IMR-90 (cell line): ENCODE measurements around the gene CADM4. TPM values are rescaled to one million over a fixed set of nuclear protein-coding genes. Genes with fewer than 3 reads are reported as not detected.

ENCODE experiments used
- ATAC-seq: fragments of 200-7000 bp; cut with Tn5 transposase; 2 replicates; pipeline ENCODE4 v1.9.1; 2020; ENCODE audit warnings: low read depth, mild to moderate bottlenecking, moderate library complexity
- BruUV-seq: library from RNA; stranded (reverse); fragments of 400-500 nt; replicated peaks from 2 replicates; lab custom pipeline; 2021; lab: Mats Ljungman, UMichigan
- CTCF ChIA-PET: fragments of 300-600 bp; formaldehyde crosslinking; extraction: SDS; loops from one replicate; lab custom pipeline; 2021; ENCODE audit warnings: antibody characterized with exemption; lab: Yijun Ruan, JAX
- POLR2A ChIA-PET: fragments of 300-600 bp; sonication (Branson Sonifier 250); formaldehyde crosslinking; loops from one replicate; lab custom pipeline; 2022; ENCODE audit warnings: antibody characterized with exemption; ENCODE audit not compliant: unreplicated experiment; lab: Charles Lee
- DNase-seq: peaks from one replicate; pipeline ENCODE4 v3.0.0; 2013
- H2AFZ ChIP-seq: replicated peaks from 2 replicates; pipeline ENCODE3; 2013; ENCODE audit warnings: low read length, mild to moderate bottlenecking; ENCODE audit not compliant: poor library complexity
- H2AK5ac ChIP-seq: 2 replicates; pipeline ENCODE4 v1.6.1; 2013; ENCODE audit warnings: low read depth, low read length, inconsistent platforms
- H2AK9ac ChIP-seq: replicated peaks from 2 replicates; pipeline ENCODE3; 2013; ENCODE audit warnings: mild to moderate bottlenecking, low read depth, low read length, moderate library complexity; ENCODE audit not compliant: poor library complexity
- H2BK120ac ChIP-seq: 2 replicates; pipeline ENCODE4 v1.6.1; 2013; ENCODE audit warnings: low read depth, low read length, inconsistent platforms
- H2BK15ac ChIP-seq: 3 replicates; pipeline ENCODE4 v1.6.1; 2013; ENCODE audit warnings: low read depth, low read length, inconsistent platforms
- H2BK20ac ChIP-seq: 2 replicates; pipeline ENCODE4 v1.6.1; 2013; ENCODE audit warnings: low read depth, mild to moderate bottlenecking, inconsistent platforms, low read length, moderate library complexity
- H2BK5ac ChIP-seq: 2 replicates; pipeline ENCODE4 v1.6.1; 2013; ENCODE audit warnings: mild to moderate bottlenecking, low read depth, low read length, inconsistent platforms; ENCODE audit not compliant: poor library complexity, severe bottlenecking
- H3K14ac ChIP-seq: replicated peaks from 2 replicates; pipeline ENCODE4 v1.6.1; 2013; ENCODE audit warnings: low read depth, low read length, inconsistent platforms
- H3K18ac ChIP-seq: 2 replicates; pipeline ENCODE4 v1.6.1; 2013; ENCODE audit warnings: low read depth, low read length, control low read depth
- H3K23ac ChIP-seq: 2 replicates; pipeline ENCODE4 v1.6.1; 2013; ENCODE audit warnings: low read depth, low read length, inconsistent platforms
- H3K27ac ChIP-seq: 2 replicates; pipeline ENCODE4 v1.5.1; 2013; ENCODE audit warnings: mild to moderate bottlenecking, control low read depth, low read length; ENCODE audit not compliant: insufficient read depth
- H3K27me3 ChIP-seq: 2 replicates; pipeline ENCODE4 v1.6.1; 2013; ENCODE audit warnings: low read length; ENCODE audit not compliant: control insufficient read depth, insufficient read depth
- H3K36me3 ChIP-seq: 2 replicates; pipeline ENCODE4 v1.6.1; 2013; ENCODE audit warnings: low read length, mixed read lengths; ENCODE audit not compliant: control insufficient read depth, insufficient read depth
- H3K4ac ChIP-seq: 2 replicates; pipeline ENCODE4 v1.6.1; 2013; ENCODE audit warnings: low read depth, low read length, inconsistent platforms
- H3K4me1 ChIP-seq: 2 replicates; pipeline ENCODE4 v1.6.1; 2013; ENCODE audit warnings: low read length, mixed read lengths; ENCODE audit not compliant: control insufficient read depth, insufficient read depth
- H3K4me2 ChIP-seq: 2 replicates; pipeline ENCODE4 v1.6.1; 2013; ENCODE audit warnings: low read depth, mild to moderate bottlenecking, control low read depth, low read length, moderate library complexity
- H3K4me3 ChIP-seq: 2 replicates; pipeline ENCODE4 v1.5.1; 2013; ENCODE audit warnings: low read depth, mild to moderate bottlenecking, control low read depth, low read length, moderate library complexity; ENCODE audit not compliant: insufficient read depth
- H3K56ac ChIP-seq: 2 replicates; pipeline ENCODE4 v1.6.1; 2013; ENCODE audit warnings: low read length, inconsistent platforms; ENCODE audit not compliant: insufficient read depth; ENCODE audit errors: extremely low read depth
- H3K79me1 ChIP-seq, 2 experiments: 2 replicates each; pipeline ENCODE4 v1.6.1; 2013; ENCODE audit warnings: low read length in 2 of 2, inconsistent platforms in 1 of 2, low read depth in 1 of 2
- H3K9ac ChIP-seq: 2 replicates; pipeline ENCODE4 v1.6.1; 2013; ENCODE audit warnings: low read depth, low read length, control low read depth
- H3K9me1 ChIP-seq: 2 replicates; pipeline ENCODE4 v1.6.1; 2013; ENCODE audit warnings: low read length, inconsistent platforms; ENCODE audit not compliant: insufficient read depth
- H3K9me3 ChIP-seq: 2 replicates; pipeline ENCODE4 v1.6.1; 2013; ENCODE audit warnings: low read length; ENCODE audit not compliant: control insufficient read depth, insufficient read depth
- H4K20me1 ChIP-seq: 2 replicates; pipeline ENCODE4 v1.6.1; 2013; ENCODE audit warnings: low read length, inconsistent platforms; ENCODE audit not compliant: insufficient read depth
- H4K5ac ChIP-seq: 2 replicates; pipeline ENCODE4 v1.6.1; 2013; ENCODE audit warnings: mild to moderate bottlenecking, low read depth, low read length, control low read depth
- H4K8ac ChIP-seq, 2 experiments: 2 replicates each; pipeline ENCODE4 v1.6.1; 2013; ENCODE audit warnings: low read depth in 2 of 2, low read length in 2 of 2, control low read depth in 1 of 2, inconsistent platforms in 1 of 2
- H4K91ac ChIP-seq: 2 replicates; pipeline ENCODE4 v1.6.1; 2013; ENCODE audit warnings: low read depth, low read length, inconsistent platforms; ENCODE audit not compliant: insufficient read depth
- BHLHE40 ChIP-seq: fragments of 150-350 bp; IDR thresholded peaks from 2 replicates; pipeline ENCODE4 v1.6.1; 2016; ENCODE audit warnings: mild to moderate bottlenecking, low read depth, low read length
- CHD1 ChIP-seq: IDR thresholded peaks from 2 replicates; pipeline ENCODE4 v1.6.1; 2012; ENCODE audit warnings: low read depth, low read length, improper control_type of control experiment
- MAZ ChIP-seq: IDR thresholded peaks from 2 replicates; pipeline ENCODE4 v1.6.1; 2012; ENCODE audit warnings: low read depth, mild to moderate bottlenecking, low read length, improper control_type of control experiment, moderate library complexity, borderline replicate concordance
- MXI1 ChIP-seq: IDR thresholded peaks from 2 replicates; pipeline ENCODE4 v1.6.1; 2012; ENCODE audit warnings: low read depth, mild to moderate bottlenecking, low read length, moderate library complexity, borderline replicate concordance
- POLR2A ChIP-seq: IDR thresholded peaks from 2 replicates; pipeline ENCODE4 v1.6.1; 2012; ENCODE audit warnings: mild to moderate bottlenecking, low read depth, low read length
- RFX5 ChIP-seq: IDR thresholded peaks from 2 replicates; pipeline ENCODE4 v1.8.0; 2012; ENCODE audit warnings: low read depth, mild to moderate bottlenecking, low read length, moderate library complexity
- WGBS, 2 experiments: methylation state at CpG; one replicate each; pipeline versions ENCODE4 v1.1.5 to v1.1.7; 2013; ENCODE audit warnings: missing lambda C conversion rate in 2 of 2; ENCODE audit not compliant: insufficient read length in 1 of 2; ENCODE audit errors: extremely low coverage in 2 of 2; 5-methylcytosine and 5-hydroxymethylcytosine counted together
- dilution Hi-C: fragments of 300-500 bp; cut with HindIII; formaldehyde crosslinking; loops from one replicate; pipeline ENCODE4 v1.14.3; 2018; ENCODE audit warnings: low sequenced_read_pairs; ENCODE audit not compliant: unreplicated experiment
- in situ Hi-C: fragments of 300-500 bp; cut with MboI; formaldehyde crosslinking; loops from 3 replicates; pipeline ENCODE4 v1.14.3; 2019; ENCODE audit warnings: low sequenced_read_pairs, inconsistent platforms, mixed read lengths
- intact Hi-C: fragments of 100-400 bp; cut with micrococcal nuclease; formaldehyde crosslinking; loops from 2 replicates; pipeline ENCODE4 v1.10.0; 2022
- polyA plus RNA-seq, 3 experiments: library from polyadenylated mRNA; depleted of rRNA; stranded (reverse); fragments of >200 nt; gene quantifications; 2 replicates each; pipeline ENCODE4 v1.2.3, GENCODE V29; 2012; ENCODE audit warnings: low replicate concordance in 1 of 3
- total RNA-seq: library from RNA; depleted of rRNA; stranded (reverse); fragments of >200 nt; gene quantifications from 2 replicates; pipeline ENCODE4 v1.2.3, GENCODE V29; 2012

Gene CADM4
- total and polyA plus RNA-seq, 2 of the 4 experiments (the other 2 are of a cell fraction) = 2.0 to 4.9 TPM

DNA sequence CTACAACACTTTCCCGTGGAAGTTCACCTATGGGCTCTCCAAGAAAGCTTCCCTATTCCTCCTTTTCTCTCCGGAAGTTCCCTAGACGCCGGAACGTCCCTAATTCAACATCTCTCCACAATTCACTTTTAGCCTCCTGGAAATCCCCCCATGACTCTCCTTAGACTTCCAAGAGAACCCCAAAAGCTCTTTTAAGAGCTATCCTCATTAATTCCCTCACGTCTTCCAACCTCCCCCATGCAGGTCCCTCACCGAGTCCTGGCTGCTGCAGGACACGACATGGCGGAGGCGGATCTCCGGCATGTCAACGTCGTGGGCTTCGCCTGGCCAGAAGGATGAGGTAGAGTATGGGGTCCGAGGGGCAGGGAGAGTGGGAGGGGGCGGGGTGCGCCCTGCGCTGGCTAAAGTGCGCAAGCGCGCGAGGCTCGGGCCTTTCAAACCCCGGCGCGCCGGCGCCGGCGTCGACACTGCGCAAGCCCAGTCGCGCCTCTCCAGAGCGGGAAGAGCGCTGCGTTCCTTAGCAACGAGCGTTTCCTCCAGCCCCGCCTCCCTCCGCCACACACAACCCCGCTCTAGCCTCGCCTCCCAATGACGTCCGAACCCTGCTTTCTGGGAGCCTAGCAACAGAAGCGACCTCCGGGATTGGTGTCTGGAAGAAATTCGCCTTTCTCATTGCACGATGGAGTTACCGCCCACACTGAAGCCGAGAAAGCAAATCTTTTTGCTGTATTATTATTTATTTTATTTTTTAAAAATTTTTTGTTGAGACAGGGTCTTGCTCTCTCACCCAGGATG is 64.3 kb downstream of the CADM4 start, which contains the start of the genes PINLYP and XRCC1:
PINLYP (plus strand) TSS at position 646 of the 795 bp plus-strand sequence. CDS start 1,391 bp downstream, outside the sequence.
XRCC1 (minus strand) TSS at position 372 of the 795 bp plus-strand sequence; CDS start at position 303, 69 bp downstream.
- H2BK120ac ChIP-seq = peak within 1 kb of the TSS; percentile 57; the same call in 1 of the 2 replicates
- TF ChIP-seq MAZ (peak; percentile 81), RFX5 (peak; percentile 90), MXI1 (peak; percentile 71; the same call in 1 of the 2 replicates), BHLHE40 (no peak), POLR2A (peak; percentile 58; the same call in 1 of the 2 replicates), CHD1 (0 out of 2 replicates have a peak, but pooled peaks have one; percentile 58)
- peak; percentile 98 for DNase-seq
- no peaks in the 10 kb centered on the region for H4K20me1 ChIP-seq
- no peak within 1 kb of the TSS; the same call in 2 of the 3 replicates for H2BK15ac ChIP-seq
- CTCF ChIA-PET = interaction anchor here (1.0 kb wide), 1 partner anchor 20 kb away, joined by 3 read pairs; no protein-coding TSS in a partner anchor
- in situ Hi-C loops (no loop called here), intact Hi-C loops (loop anchor here (1.0 kb wide), 1 partner anchor 21 kb away; the partner anchor contains the start of genes IRGQ and ZNF576), dilution Hi-C loops (no loop called here)
- H3K4me3 ChIP-seq = peak within 1 kb of the TSS; percentile 71
- H2BK5ac ChIP-seq = peak within 1 kb of the TSS; percentile 82
- H2AK5ac ChIP-seq = peak within 1 kb of the TSS; percentile 88
- peak within 1 kb of the TSS; percentile 71 for H3K4me2 ChIP-seq
- peak within 1 kb of the TSS; percentile 66 for H3K23ac ChIP-seq
- peak within 1 kb of the TSS; percentile 96 for H3K4ac ChIP-seq
- peak within 1 kb of the TSS; percentile 94 for H2AK9ac ChIP-seq
- H3K14ac ChIP-seq = peak within 1 kb of the TSS; percentile 95
- H3K27ac ChIP-seq = peak within 1 kb of the TSS; percentile 90
- peak; percentile 99 for ATAC-seq
- no peak within 1 kb of the TSS for H2BK20ac ChIP-seq
- H3K9me1 ChIP-seq = peaks cover 3% of the 10 kb centered on the region; the same call in 1 of the 2 replicates
- peak within 1 kb of the TSS; percentile 96 for H3K9ac ChIP-seq
- no TSS peak for BruUV-seq
- peak within 1 kb of the TSS; percentile 91 for H4K91ac ChIP-seq
- H4K8ac ChIP-seq = peak within 1 kb of the TSS; percentile 78 to 92
- 0 out of 2 replicates have a peak, but pooled peaks cover 1% of the 10 kb centered on the region for H3K36me3 ChIP-seq
- POLR2A ChIA-PET = no interaction called here
- WGBS, 2 experiments = 0% methylated on average over 6 of the region's 51 CpGs; no CpG with 5 or more reads in 1 of the 2 experiments
- H3K4me1 ChIP-seq = peaks cover 5% of the 10 kb centered on the region
- H4K5ac ChIP-seq = peak within 1 kb of the TSS; percentile 71
- peaks cover 24 to 46% of the 10 kb centered on the region in 2 experiments for H3K79me1 ChIP-seq
- H3K18ac ChIP-seq = peak within 1 kb of the TSS; percentile 16; the same call in 1 of the 2 replicates
- peak within 1 kb of the TSS; percentile 74 for H3K56ac ChIP-seq
- H2AFZ ChIP-seq = peak within 1 kb of the TSS; percentile 98
- H3K27me3 ChIP-seq = no peaks in the 10 kb centered on the region
- no peaks in the 10 kb centered on the region for H3K9me3 ChIP-seq
